Astrocyte of the spinal cord (primary cell): ENCODE measurements around the gene MVB12B.
"Not testable (repeated sequence)": the region's sequence is repeated elsewhere in the genome, so short reads cannot be mapped to it uniquely, and the experiment has no call there.

Experiments used
- DNase-seq: peaks from one replicate; pipeline ENCODE4 v3.0.0; 2011; ENCODE audit warnings: low read depth, low spot score
- H3K4me3 ChIP-seq: 2 replicates; pipeline ENCODE4 v1.5.1; 2011; ENCODE audit warnings: low read depth, mild to moderate bottlenecking, low read length, moderate library complexity
- CTCF ChIP-seq: IDR thresholded peaks from 2 replicates; pipeline ENCODE4 v1.5.1; 2012; ENCODE audit warnings: low read depth, mild to moderate bottlenecking, low read length, inconsistent platforms
- in situ Hi-C: cut with HindIII; loops from 2 replicates; pipeline ENCODE4 v1.10.0; 2017; ENCODE audit warnings: low sequenced_read_pairs

The MVB12B gene

GRCh38 chr9:126472948-126473298, 146.3 kb downstream of the MVB12B start:
- TF ChIP-seq CTCF = no peak
- DNase-seq = no peak
- H3K4me3 ChIP-seq = no peak overlapping the region
- in situ Hi-C loops = no loop called here

DNA sequence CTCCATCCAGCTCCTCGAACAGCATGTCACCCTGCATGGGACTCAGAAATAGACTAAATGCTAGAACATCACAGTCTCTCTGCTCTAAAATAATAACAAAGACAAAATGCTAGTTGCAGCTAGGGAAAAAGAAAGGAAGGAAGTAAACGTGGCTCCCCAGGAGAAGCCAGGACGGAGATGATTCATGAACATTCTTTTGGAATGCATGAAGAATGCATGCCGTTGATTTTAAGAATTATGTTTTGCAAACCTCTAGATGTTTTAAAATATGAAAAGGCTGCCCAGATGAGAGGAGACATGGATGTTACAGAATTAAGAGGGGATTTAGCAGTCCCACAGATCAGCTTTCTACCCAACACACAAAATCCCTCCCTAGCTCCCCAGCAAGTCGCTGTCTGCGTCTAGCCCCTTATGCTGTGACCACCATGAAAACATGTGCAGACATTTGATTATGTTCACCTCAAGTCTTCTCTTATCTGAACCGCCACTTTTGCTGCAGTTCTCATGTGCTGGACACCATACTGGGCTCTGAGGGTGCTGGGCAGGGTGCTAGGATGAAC, 147.7 kb downstream of the MVB12B start:
- no peak overlapping the region for H3K4me3 ChIP-seq
- in situ Hi-C loops = no loop called here
- no peak for TF ChIP-seq CTCF
- DNase-seq = peak; percentile 74

DNA sequence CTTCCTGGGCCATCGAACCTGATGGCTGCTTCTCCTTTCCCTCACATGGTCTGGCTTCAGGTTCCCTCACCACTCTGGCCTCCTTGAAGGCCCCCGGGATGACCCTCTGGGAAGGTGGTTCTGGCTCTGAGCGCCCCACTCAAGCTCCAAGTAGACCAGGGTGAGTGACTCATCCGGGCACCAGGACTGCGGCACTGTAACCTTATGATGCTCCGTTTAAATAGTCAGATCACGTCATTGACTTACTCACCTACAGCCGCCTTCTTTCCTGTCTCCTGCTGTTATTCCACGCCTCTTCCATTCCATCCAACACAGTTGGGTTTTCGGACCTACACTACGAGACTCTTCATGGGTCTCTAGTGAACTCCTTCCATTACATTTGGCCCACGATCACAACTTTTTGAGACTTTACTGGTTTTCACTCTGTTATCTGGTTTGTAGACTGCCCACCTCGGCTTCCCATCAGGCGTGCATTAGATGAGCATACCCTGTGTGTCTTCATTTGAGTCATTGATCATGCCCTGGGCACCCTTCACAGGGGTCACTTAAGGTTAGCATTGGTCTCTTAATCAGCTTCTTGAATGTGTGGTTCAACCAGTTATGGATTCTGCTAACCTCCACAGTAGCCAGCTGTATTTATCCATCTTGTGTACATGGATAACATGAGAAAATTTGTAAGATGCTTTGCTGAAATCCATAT, 148.3 kb downstream of the MVB12B start:
- TF ChIP-seq CTCF = no peak
- H3K4me3 ChIP-seq = no peak overlapping the region
- in situ Hi-C loops = no loop called here
- DNase-seq = peak; percentile 91

GRCh38 chr9:126475933-126476555, 149.4 kb downstream of the MVB12B start:
- TF ChIP-seq CTCF = no peak
- in situ Hi-C loops = no loop called here

GRCh38 chr9:126477432-126477831, 150.8 kb downstream of the MVB12B start:
- not testable (repeated sequence) for H3K4me3 ChIP-seq

More at GRCh38 chr9:126475933-126476555, 149.4 kb downstream of the MVB12B start:
- H3K4me3 ChIP-seq = no peak overlapping the region
- no peak for DNase-seq

DNA sequence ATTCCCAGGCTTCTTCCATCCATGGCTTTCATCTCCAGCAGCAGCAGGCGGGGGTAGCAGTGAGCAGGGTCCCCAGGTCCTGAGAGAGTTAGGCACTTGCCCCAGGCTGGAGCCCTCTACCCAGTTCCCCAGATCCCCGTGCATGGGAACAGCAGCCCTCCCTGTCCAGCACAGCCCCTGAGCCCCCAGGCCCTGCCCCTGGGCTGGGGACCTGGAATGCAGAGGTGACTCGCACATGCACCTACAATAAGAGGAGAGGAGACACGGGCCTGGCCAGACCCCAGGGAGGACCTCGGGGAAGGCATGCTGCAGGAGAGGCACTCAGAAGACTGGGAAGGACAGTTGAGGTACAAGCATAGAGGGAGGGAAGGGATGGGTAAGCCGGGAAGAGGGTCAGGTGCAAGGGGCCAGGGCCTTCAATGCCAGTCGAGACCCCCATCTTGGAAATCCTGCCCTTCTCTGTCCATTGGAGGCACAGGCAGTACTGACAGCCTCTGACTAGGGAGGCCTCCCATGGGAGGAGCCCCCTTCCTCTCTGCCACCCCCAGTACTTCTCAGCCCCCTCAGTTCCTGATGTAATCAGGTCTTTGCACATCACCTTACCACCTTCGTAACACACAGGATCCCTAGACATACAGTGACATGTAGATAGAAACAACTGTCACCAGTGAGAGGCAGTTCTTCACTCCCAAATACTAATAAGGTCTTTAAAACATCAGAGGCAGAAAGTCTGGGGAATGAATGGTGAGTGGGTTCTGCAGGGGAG, 151.8 kb downstream of the MVB12B start:
- TF ChIP-seq CTCF = no peak
- no peak for DNase-seq
- no peak overlapping the region for H3K4me3 ChIP-seq
- in situ Hi-C loops = no loop called here

More at GRCh38 chr9:126477432-126477831, 150.8 kb downstream of the MVB12B start:
- in situ Hi-C loops, DNase-seq: not testable (repeated sequence)

- no peak overlapping the region for H3K4me3 ChIP-seq
- no peak for TF ChIP-seq CTCF
- in situ Hi-C loops = no loop called here
- DNase-seq = no peak
Measured at GRCh38 chr9:126479515-126479914, 152.9 kb downstream of the MVB12B start.
